ENCODE measurements around the gene SRXN1.

Gene SRXN1

DNA sequence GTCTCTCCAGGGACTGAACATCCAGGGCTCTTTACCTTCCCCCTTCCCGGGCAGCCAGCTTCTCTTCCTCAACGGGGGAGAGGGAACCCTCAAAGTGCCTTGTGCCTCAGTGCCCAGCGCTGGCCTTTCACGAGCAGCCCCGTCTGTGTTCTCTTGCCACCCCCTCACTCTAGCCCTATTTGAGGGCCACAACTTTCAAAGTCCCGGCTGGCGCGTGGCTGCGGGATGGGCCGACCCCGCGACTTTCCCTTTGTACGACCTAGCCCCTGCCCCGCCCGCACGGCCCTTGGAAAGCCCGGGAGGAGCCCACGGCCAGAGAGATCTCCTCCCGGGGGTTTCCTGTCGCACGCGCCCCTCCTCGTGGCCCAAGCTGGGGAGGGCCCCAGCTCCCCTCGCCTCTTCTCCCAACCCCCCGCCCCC lies 22.0 kb upstream of the SRXN1 start:
- DNase-seq: no peak

DNA sequence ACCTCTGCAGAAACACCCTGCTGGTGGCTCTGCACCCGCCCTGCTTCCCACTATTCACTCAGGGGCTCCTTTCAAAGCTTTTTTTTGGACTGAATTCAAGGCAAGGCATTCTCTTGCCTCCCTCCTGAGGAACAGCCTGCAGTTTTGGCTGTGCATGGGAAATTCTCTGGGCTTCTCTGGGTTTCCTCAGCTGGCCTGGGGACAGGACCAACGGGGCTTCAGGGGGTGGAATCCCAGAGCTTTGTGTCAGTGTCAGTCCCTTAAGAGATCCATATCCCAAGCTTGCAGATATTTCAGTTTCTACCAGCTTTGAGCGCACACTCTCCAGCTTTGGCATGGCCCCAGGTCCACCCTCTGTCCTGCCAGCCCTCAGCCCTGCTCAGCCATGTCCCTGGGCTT lies 20.6 kb upstream of the SRXN1 start:
- DNase-seq: no peak

DNA sequence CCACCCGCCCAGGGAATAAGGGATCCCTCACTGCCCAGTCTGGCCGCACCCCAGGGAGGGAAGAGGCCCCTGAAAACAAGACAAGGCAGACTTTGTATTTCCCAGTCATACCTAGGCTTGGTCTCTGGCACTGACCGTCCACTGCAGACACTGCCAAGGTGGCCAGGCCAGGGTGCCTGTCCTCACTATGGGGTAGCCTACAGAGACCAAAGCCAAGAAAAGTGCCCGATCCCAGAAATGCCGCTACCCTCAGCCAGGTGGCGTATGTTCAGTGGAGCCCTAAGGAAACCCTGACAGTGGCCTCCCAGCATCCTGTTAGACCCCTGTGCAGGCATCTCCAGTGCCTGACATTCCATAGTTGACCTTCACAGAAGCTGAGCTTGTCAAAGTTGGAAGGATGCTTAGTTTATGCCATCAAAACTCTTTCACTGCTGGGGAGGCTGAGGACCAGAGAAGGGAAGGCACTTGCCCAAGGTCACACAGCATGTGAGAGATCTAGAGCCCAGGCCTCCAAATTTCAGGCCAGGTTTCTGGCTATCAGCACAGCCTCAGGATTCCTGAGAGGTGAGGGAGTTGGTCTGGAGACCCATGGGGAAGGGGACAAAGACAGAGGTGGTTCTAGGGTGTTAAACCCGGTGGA lies 20.1 kb upstream of the SRXN1 start:
- DNase-seq: no peak

DNA sequence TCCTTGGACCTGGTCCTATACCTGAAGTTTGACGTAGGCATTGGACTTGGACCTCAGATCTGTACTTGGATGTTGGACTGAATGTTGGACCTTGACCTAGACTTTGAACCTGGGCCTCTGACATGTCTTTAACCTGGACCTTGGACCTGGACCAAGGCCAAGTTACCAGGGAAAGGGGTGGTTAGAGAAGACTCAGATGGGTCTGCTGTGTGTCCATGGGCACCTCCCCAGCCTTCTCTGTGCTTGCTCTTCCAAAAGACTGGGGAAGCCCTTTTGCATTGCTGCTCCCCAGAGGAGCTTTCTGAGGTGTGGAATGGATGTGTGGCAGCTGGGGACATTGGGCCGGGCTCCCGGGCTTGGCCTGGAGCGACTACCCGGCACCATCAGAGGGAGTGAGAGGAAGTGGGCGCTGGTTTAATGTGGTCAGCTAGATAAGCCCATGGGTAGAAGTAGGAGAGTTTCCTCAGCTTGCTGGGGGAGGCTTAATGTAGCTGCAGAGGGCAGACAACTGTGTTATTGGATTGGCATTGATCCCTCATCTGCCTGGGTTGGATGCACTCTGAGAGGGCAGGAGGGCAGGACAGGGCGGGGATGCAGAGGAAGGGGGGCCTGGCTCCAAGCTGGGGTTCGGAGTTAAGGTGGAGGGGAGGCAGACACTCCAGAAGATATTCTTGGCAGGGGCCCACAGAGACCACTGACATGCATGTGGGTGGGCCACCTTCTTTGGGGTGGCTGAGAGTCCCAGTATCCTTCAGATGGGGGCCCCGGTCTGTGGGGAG lies 18.4 kb upstream of the SRXN1 start:
- no peak for DNase-seq

DNA sequence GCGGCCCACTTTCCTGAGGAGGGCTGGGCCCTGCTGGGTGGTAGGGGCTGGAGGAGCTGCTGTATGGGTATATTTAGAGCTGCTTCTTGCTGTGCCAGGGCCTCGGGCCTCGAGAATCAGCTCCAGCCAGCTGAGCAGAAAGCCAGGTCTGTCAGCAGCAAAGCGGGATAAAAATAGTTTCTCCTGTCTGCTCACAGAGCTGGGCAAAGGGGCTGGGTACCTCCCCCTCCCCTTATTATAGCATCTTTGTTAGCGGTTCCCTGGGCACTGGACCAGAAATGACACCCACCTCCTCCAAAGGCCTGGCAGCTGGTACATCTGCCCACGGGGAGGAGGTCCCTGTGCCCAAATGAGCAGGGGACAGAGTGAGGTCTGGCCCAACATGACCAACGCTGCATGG lies 16.6 kb upstream of the SRXN1 start:
- DNase-seq: no peak

DNA sequence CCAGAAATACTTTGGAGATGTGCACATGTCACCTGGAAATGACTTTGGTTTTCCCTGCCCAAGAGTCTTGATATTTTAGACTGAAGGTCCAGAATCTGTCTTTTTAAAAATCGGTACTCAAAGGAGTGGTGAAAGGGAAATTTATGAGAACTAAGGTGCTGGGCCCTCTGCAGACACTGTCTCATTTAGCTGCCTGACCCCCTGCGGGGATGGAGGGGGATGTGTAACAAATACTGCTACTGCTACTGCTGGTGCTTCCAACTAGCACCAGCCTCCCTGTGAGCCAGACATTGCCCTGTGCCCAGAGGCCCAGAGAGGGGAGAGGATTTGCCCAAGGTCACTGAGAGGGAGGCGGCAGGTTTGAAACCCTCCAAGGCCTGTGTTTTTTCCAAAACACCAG lies 15.6 kb upstream of the SRXN1 start:
- DNase-seq: no peak

DNA sequence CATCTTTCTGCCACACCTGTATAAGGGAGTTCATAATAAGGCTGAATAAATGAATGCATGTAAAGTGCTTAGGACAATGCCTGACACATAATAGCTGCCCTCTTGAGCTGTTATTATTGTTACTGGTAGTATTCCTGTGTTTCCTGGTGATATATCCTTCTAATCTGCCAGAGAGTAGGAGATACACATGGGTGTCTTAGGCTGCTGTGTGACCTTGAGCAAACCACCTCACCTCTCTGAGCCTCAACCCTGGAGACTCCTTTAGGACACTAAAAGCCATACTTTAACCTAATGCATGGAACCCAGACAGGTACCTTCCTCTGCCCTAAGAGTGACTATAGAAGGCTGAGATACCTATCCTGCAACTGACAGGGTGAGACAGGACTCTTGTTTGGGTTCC lies 15.1 kb upstream of the SRXN1 start:
- DNase-seq: no peak

DNA sequence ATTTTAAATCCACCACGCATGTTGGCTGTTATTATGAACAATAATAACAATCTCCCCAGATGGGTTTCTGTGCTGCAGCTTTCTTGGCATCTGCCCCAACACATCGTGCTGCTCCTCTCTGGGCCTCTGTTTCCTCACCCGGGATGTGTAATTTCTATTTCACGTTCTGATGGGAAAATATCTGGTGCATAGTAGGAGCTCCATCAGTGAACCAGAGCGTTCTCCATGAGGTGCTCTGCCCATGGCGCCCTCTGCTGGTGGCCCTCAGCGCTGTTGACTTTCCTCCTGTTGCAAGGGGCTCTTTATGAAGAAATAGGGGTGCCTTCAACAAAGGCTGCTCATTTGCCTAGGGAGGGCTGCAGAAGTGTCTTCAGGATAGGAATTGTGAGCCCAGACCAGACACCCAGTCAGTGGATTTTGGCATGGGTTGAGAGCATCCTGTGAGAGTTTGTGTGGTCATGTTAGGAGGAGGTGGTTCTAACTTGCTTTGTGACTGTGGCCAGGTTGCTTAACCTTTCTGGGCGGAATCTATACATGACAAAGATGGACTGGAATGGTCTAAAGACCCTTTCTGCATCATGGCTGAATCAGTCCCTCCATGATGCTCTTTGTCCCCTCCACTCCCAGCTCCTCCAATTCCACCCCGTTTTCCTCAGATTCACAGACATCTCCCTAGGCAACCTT lies 14.5 kb upstream of the SRXN1 start:
- no peak for DNase-seq

DNA sequence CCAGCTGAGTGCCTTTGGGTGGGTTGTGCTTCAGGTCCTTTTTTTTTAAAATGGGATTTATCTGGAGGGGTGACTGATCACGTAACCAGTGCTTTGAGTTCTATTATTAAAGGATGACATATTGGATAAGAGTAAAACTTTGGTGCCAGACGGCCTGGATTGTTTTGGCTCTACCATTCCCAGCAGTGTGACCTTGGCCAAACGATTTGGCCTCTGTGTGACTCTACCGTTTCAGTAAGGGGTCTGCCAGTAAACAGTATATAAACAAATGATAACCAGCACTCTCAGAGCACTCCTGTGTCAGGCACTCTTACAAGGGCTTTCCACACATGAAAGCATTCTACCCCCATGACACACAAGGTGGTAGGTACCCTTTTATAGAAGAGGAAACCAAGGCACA lies 13.9 kb upstream of the SRXN1 start:
- DNase-seq: no peak

DNA sequence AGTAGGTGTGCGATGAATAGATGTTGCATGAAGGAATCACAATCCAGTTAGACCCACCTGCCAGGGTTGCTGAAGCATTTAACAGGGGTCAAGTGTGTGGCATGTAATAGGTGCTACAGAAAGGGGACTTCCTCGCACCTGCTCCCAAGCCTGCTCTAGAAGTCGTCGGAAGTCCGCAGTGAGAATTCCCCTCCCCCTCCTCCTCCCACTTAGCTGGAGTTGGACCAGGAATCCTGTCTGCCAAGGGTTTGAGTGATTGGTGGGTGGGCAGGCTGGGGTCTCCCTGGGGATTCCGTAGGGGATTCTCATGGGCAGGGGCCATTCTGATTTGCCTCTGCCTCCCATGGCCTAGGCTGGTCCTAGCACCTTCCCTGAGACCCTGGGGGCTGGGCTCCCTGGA lies 12.3 kb upstream of the SRXN1 start:
- no peak for DNase-seq

DNA sequence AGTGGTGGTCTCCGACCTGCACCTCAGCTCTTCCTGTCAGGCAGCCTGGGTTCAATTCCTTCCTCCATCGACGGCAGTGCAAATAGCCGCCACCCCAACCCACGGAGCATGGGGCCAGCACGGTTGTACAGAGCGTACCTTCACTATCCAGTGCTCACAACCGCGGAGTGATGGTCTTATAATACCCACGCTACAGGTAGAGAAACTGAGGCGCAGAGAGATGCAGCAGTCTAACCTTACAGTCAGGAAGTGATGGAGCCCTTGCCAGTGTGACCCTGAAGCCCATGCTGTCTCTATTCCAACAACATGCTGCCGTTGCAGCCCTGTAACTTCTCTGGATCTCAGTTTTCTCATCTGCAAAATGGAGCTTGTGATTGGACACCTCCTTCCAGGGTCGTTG lies 11.6 kb upstream of the SRXN1 start:
- no peak for DNase-seq

DNA sequence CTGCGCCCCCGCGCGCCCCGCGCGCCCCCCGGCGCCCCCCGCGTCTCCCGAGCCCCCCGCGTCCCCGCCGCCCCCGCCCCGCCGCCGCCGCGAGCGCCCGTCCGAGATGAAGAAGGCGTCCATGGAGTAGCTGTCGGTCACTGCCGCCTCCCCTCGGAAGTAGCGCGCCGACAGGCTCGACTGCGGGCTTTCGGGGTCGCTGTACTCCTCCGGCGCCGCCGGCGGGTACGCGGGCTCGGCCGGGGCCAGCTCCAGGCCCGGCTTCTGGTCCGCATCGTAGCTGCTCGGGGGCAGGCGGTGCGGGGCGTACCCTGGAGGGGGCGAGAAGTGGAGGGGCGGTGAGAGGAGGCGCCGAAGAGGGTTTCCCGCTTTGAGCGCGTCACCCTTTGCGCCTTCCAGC lies 11.2 kb upstream of the SRXN1 start:
- DNase-seq: no peak

DNA sequence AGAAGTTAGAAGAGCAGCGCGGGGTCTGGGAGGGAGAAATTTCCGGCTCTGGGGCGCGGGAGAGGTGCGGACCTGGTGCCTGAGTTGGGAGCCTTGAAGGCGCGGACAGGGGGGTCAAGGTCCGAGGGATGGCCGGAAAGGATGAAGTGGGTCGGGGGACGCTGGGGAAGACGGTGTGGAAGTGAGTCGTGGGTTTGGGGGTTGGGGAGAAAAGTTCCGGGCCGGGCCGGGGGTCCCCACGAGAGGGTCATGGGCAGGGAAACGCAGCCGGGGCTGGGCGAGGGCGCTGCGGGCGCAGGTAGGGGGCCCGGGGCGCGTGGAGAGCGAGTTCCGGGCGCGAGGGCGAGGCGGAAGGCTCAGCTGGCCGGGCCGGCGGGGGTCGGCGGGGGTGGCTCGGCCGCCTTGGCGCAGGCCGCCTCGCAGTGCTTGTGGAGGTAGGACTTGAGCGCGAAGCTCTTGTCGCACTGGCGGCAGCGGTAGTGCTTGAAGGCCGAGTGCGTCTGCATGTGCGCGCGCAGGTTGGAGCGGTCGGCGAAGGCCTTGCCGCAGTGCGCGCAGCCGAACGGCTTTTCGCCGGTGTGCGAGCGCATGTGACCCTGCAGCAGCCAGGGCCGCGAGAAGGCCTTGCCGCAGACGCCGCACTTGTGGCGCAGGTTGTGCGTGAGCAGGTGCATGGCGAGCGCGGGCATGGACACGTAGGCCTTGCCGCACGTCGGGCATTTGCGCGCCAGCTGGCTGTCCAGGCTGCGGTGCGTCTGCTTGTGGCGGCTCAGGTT lies 10.5 kb upstream of the SRXN1 start:
- DNase-seq: no peak

DNA sequence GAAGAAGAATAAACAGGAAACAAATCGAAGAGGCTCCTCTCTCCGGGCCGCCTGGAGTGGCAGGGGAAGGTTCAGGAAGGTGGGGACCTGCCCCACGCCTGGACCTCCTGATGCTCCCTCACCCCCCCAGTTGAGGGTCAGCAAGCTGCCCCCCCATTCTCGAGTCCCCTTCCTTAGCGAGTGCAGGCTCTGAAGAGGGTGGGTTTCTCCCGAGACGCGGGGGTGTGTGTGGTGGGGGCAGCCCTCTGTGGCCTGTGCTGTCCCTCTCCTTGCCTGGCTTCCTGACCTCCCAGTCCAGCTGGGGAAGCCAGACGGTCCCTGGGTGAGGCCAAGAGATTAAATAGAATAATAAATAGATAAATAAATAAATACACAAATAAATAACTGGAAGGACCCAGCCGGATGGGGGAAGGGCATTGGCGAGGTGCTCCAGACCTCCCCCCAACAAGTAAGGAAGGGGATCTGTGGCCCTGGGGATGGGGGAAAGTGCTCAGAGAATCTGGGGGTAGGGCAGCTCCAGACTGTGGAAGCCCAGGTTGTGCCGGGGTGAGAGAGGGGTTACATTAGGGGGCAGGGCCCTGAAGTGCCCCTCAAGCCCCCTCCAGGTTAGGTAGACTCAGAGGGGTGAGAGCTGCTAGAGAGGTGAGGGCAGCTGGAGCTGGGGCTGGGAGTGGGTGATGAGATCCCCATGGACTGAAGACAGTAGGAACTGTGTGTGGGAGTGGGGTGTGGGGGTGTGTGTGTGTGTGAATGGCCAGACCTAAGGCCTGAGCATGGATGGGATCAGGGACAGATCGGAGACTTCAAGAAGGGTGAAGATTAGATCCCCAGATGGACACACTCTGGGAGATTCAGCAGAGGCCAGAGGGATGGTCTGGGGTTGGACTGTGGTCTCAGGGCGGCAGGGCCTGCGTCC lies 9.5 kb upstream of the SRXN1 start:
- DNase-seq: no peak

DNA sequence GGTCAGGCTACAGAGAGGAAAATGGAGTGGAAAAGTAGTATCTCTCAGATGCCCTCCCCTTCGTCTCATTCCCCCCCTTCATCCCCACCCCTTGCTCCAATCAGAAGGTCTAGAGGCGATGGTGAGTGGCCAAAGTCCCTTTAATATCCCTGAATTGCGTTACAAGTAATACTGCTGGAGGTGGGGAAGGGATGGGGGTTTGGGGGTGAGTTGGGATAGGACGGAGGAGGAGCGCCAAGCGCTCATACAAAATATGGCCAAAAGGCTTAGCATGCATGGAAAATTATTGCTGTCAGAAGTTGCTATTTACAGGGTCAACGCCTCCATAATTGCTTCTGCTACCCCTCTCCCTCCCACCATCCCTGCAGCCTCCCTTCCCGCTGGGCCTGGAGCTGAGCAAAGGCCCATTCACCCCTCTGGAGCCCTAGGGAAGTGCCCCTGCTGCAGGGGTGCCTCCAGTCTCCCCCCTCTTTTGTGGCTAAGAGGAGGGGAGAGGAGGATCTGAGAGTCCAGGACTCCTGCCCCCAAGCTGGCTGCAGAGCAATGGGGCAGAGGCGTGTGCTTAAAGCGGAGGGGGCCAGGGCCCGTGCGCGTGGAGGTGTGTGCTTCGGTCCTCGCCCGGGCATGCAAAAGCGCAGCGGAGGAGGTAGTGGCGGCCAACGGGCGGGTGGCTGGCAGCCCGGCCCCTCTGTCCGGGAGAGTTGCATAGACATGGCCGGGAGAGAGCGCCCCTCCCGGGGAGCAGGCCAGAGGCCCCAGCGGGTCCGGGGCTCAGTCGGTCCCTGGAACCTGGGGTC lies 8.7 kb upstream of the SRXN1 start:
- DNase-seq: no peak

DNA sequence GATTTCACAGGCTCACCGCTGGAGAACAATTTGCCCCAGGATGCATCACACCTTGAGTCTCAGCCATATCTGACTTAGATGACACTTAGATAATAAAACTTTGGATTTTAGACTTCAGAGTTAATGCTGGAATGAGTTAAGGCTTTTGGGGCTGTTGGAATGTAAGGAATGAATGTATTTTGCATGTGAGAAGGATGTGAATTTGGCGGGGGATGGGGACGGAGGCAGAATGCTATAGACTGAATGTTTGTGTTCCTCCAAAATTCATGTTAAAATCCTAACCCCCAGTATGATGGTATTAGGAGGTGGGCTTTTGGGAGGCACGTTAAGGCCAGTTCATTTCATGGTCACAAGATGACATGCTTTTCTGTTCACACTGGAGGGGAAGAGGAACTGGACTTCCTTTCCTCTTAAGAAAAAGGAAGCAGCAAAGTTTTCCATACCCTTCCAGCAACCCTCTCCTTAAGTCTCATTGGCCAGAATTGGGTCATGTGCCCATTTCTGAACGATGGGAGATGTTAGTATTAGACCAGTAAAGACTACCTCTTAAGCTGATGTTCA lies 5.8 kb upstream of the SRXN1 start:
- DNase-seq: no peak

DNA sequence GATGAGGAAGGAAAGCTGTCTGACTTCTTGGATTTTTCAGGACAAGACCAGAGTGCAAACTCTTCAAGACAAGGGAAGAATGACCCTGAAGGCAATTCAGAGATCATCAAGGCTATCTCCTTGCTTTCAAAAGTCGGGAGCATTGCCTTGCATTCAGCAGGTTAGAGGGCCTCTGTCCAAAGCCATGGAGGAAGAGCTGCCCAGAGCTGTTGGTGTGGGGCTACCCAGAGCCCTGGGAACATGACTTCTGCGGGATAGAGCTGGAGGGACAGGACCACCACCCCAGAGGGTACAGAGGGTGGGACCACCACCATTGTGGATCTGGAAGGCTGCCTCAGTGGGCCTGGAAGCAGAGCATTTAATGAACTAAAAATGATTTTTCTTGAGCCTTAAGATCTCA lies 5.2 kb upstream of the SRXN1 start:
- no peak for DNase-seq

DNA sequence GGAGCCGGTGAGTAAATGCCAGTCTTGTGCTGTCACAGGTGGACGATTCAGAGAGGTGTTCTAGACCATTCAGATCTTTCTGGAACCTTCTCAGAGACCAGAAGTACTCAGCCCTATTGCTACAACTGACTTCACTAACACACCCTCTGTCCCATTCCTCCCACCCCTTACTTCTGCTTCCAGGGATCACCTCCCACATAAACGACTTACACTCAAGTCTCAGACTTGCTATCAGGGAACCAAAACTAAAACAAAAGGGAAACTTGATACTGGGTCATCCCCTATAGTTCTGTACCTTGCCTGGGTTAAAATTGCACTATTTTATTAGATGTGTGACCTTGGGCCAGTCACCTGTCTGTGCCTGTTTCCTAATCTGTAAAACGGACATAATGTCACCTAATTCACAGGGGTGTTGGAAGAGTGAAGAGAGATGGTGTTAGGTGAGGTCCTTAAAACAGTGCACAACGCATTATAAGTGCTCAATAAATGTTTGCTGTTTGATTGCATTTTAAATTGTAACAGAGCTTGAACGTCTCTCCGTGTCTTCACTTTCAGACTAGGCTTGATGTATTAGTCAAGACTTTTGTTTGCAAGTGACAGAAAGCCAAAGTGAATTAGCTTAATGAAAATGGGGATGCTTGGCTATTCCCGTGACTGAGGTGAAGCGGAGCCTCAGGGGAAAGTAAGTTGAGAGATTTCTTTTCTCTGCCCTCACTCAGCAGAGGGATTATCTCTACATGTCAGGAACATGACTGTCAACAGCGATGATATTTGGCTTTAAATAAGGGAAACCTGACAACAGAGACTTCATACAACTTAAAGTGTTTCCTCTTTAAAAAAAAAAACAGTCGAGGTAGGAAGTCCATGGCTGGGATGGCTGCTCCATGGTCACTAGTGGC lies 3.0 kb upstream of the SRXN1 start:
- no peak for DNase-seq

DNA sequence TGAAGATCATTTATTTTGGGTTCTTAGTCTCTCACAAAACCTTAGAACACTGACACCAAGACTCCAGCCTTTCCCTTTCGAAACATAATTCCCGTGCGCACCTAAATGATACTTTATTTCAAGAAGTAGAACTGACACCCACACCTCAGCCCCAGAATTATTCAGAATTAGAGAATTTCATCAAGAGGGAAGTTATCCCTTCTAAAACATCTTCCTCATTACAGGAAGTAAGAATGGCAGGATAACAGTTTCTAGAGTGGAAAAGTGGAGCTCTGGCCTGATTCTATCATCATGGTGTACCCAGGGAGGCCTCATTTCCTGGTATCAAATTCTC lies 1.4 kb upstream of the SRXN1 start:
- no peak for DNase-seq
